ENCODE results near the gene AGRN. TPM values are rescaled to one million over a fixed set of nuclear protein-coding genes. Genes with fewer than 3 reads are reported as not detected.

AGRN gene
- total and polyA plus RNA-seq, 2 of the 4 experiments (the other 2 are of a cell fraction) = 8.1 to 115 TPM

- Histone ChIP-seq H3K27ac (ENCODE audit: insufficient read depth, low read length) (no peak overlapping the region), H3K18ac (ENCODE audit: low read depth, low read length) (no peak overlapping the region), H4K5ac (ENCODE audit: low read depth, low read length) (no peak overlapping the region), H3K4me3 (ENCODE audit: insufficient read depth, low read depth, low read length) (no peak overlapping the region), H3K27me3 (ENCODE audit: control insufficient read depth, insufficient read depth, low read length) (peaks cover 5% of the 10 kb centered on the region; the same call in 1 of the 2 replicates), H2BK120ac (ENCODE audit: low read depth, low read length) (no peak overlapping the region), H2AK5ac (ENCODE audit: low read depth, low read length) (no peak overlapping the region), H2BK20ac (ENCODE audit: low read depth, low read length) (no peak overlapping the region), H3K79me1 (ENCODE audit: low read depth in 1 of 2, low read length in 2 of 2) (no peaks in the 10 kb centered on the region), H3K36me3 (ENCODE audit: control insufficient read depth, insufficient read depth, low read length) (no peaks in the 10 kb centered on the region), H4K20me1 (ENCODE audit: insufficient read depth, low read length) (no peaks in the 10 kb centered on the region; the same call in 1 of the 2 replicates), H4K8ac (ENCODE audit: low read depth in 2 of 2, low read length in 2 of 2) (no peak overlapping the region), H3K4ac (ENCODE audit: low read depth, low read length) (no peak overlapping the region), H2BK5ac (ENCODE audit: low read depth, low read length, poor library complexity, severe bottlenecking) (no peak overlapping the region), H3K4me1 (ENCODE audit: control insufficient read depth, insufficient read depth, low read length) (0 out of 2 replicates have a peak, but pooled peaks cover 2% of the 10 kb centered on the region), H3K9me3 (ENCODE audit: control insufficient read depth, insufficient read depth, low read length) (no peaks in the 10 kb centered on the region), H4K91ac (ENCODE audit: insufficient read depth, low read depth, low read length) (no peak overlapping the region), H3K14ac (replicated peaks; ENCODE audit: low read depth, low read length) (no peak overlapping the region), H2AFZ (replicated peaks; ENCODE audit: low read length, poor library complexity) (no peak overlapping the region), H2BK15ac (ENCODE audit: low read depth, low read length) (no peak overlapping the region), H3K56ac (ENCODE audit: extremely low read depth, insufficient read depth, low read length) (no peak overlapping the region), H3K9me1 (ENCODE audit: insufficient read depth, low read length) (no peaks in the 10 kb centered on the region), H3K4me2 (ENCODE audit: low read depth, low read length) (no peak overlapping the region), H3K9ac (ENCODE audit: low read depth, low read length) (no peak overlapping the region), H3K23ac (ENCODE audit: low read depth, low read length) (no peak overlapping the region), H2AK9ac (replicated peaks; ENCODE audit: low read depth, low read length, poor library complexity) (no peak overlapping the region)
- WGBS, 2 experiments (ENCODE audit: extremely low coverage in 2 of 2, insufficient read length in 1 of 2) = 59% methylated on average over 10 of the region's 35 CpGs; no CpG with 5 or more reads in 1 of the 2 experiments
- intact Hi-C loops (cut with micrococcal nuclease) = loop anchor here (5.0 kb wide), 1 partner anchor 252 kb away; the partner anchor contains the start of genes B3GALT6 and SDF4
- dilution Hi-C loops (cut with HindIII; ENCODE audit: low sequenced_read_pairs, unreplicated experiment) = no loop called here
- DNase-seq (no peak), ATAC-seq (ENCODE audit: low read depth) (no peak)
- POLR2A ChIA-PET (ENCODE audit: unreplicated experiment) = no interaction called here
- in situ Hi-C loops (cut with MboI; ENCODE audit: low sequenced_read_pairs) = no loop called here
- TF ChIP-seq POLR2A (IDR thresholded peaks at IDR 0.05; ENCODE audit: low read depth, low read length) = no peak
- TF ChIP-seq CHD1 (IDR thresholded peaks at IDR 0.05; ENCODE audit: low read depth, low read length) = no peak
- TF ChIP-seq RCOR1 (IDR thresholded peaks at IDR 0.05; ENCODE audit: insufficient replicate concordance, low read length) = no peak
- no peak for TF ChIP-seq FOS (IDR thresholded peaks at IDR 0.05; ENCODE audit: low read depth, low read length)
- no peak for TF ChIP-seq RFX5 (IDR thresholded peaks at IDR 0.05; ENCODE audit: low read depth, low read length)
- no peak for TF ChIP-seq MAFK (IDR thresholded peaks at IDR 0.05; ENCODE audit: low read depth, low read length)
- no peak for TF ChIP-seq MXI1 (IDR thresholded peaks at IDR 0.05; ENCODE audit: borderline replicate concordance, low read depth, low read length)
- no TSS peak for BruUV-seq (replicated peaks)
- CTCF ChIA-PET = interaction anchor here (1.2 kb wide), 1 partner anchor 84 kb away, joined by 3 read pairs; no protein-coding TSS in a partner anchor
Observed at GRCh38 chr1:980602-981395, 39.1 kb upstream of the AGRN start.

All from IMR-90 (cell line).